ENCODE data around the gene B4GALNT3.

B4GALNT3 gene

DNA sequence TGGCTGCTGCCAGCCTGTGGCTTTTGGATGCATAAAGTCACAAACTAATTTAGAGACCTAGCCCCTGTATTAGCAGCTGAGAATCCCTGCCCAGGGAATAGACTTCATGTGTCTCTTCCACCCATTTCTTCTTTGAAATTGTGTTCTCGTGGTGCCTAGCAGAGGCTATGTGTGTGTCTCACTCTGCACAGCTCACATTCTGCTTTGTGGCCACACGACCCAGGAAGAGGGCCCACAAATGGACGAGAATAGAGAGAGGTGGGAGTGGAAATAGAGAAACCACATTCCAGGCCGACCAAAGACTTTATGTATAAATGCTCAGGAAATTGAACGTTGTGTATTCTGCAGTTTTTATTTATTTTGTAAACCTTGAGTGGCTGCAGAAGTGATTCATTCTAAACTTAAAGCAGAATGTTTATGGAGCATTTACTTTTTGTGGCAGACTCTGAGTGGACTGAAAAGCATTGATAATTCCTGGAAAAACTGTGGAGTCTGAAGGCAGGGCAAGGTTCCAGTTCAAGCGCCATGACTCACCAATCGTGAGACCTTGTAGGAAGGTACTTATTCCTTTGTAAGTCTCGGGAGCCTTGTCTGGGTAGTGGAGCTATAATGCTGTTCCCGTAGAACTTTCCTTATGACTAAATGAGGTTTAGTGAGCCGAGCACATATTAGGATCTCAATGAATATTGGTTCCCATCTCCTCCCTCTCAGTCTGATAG is 9.1 kb downstream of the B4GALNT3 start:
- DNase-seq: no peak

DNA sequence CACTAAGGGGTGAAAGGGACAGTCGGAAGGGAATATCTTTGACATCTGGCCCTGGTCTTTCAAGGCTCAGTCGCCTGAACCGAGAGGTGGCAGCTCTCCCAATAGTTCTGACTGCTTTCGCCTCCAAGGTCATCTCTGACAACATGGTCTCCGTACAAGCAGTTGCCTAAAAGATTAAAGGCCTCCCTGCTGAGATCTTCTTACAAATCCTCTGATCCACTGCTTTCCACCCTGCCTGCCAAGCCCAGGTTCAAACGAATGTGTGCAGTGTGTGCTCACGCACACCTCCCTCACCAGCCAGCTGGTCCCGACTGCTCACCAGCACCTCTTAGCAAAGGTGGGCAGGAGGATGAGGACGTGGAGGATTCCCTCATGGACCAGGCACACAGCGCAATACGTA is 10.4 kb downstream of the B4GALNT3 start:
- no peak for DNase-seq

DNA sequence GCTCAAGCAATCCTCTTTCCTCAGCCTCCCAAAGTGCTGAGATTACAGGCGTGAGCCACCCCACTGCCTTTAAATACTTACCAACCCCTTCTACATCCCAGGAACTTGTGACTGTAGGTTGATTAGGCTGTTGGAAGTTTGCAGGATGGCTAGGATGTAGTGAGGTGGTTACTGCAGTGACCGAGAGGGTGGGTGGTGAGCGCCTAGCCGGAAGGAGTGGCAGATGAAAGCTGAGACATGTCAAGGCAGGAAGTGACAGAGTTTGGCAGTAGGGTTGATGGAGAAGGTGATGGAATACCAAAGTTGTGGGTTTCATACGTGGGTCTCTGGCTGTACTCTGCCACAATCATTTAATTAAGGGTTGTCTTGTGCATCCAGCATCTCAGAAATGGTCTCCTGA is 13.5 kb downstream of the B4GALNT3 start:
- no peak for DNase-seq

DNA sequence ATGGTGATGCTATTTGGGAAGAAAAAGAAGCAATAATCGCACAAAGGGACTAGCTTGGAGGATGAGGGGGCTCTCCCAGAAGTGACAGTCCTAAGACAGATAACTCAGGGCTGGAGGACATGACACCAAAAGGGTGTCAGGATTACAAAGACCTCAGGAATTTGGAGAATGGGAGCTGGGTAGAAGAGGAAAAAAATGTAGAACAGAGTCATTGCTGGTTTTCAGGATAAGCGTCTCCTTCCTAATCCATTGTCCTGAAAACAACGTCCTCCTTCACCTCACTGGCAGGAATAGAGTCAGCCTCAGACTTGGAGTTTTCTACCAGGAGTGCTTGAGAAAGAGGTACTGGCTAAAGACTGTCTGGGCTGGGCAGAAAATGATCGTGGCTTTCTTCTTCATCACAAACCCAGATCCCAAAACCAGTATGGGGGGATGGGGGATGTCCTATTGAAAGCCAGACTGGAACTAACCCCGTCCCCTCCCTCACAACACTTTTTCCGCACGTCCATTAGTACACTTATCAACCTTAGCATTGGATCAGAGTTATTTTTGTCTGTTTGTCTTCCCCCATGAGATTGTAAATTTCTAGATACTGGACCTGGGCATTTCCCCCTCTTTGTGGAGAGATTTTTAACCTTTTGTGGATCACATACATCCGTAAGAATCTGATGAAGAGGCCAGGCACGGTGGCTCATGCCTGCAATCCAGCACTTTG is 14.3 kb downstream of the B4GALNT3 start:
- no peak for DNase-seq

DNA sequence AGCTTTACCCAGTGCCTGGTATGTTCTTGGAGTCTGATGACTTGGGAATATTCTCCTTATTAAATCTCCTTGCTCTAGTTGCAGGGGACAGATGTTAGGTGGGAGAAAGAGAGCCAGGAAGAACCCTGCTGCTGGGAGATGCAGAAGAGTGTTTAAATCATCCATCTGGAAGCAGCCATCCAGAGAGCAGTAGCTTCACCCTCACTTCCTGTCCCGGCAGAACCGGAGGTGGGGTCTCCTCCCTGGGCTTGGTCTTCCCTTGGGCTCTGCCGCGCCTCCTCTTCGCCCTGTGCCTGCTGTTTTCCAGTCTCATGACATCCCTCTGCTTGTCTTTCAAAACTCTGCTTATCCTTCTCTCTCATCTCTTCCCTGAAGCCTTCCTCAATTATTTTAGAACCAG is 15.5 kb downstream of the B4GALNT3 start:
- no peak for DNase-seq

DNA sequence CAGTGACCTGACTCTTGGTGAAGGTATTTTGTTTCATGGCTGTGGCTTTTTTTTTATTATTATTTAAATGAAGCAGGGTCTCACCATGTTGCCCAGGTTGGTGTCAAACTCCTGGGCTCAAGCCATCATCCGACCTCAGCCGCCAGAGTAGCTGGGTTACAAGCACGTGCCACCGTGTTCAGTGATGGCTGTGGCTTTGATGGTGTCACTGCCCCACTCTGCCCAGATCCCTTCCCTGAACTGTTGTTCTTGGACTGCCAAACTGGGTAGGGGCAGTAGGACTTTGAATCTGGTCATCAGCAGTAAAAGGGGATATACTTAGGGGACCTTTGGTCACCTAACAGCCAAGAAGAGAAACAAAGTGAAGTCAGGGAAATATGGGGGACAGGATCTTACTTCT is 19.4 kb downstream of the B4GALNT3 start:
- DNase-seq: no peak

DNA sequence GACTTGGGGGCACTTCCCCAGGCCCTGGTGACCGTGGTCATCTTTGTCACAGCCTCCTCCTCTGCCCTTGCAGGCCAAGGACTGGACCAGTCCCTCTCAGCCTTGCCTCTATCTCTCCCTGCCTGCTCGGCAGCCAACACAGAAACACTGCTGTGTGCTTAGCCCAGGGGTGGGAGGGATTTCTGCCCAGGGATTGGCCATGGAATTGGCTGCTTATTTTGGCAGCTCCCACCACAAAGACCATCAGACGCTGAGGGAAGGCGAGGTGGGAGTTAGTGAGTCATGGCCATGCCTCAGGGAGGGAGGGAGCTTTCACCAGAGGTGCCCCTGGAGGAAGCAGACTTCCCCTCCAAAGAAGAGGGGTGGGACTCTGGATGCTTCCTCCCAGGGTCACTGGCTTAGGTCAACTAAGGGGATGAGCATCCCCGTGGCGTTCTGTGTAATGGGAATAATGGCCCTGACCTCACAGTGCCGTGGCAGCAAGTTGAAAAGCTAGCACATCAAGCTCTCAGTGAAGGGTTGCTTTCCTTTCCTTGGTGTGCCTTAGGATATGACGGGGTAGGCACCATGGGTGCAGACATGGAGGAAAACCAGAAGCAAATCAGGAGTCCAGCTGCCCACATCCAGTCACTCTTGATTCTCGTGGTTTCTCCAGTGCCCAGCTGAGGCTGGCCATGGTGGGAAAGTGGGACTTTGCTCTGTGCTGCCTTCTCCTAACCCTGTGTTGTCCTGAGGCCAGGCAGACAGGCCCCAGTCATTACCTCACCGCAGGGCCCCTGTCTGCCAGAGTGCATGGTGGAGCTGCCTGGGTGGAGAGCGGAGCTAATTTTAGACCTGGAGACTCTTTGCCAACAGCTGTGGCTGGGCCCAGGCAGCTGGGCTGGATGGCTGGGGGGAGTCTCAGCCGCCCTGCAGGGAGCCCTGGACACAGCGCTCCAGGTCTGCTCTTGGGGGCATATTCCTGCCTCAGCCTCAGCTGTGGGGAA is 21.4 kb downstream of the B4GALNT3 start:
- DNase-seq: peak; percentile 28

DNA sequence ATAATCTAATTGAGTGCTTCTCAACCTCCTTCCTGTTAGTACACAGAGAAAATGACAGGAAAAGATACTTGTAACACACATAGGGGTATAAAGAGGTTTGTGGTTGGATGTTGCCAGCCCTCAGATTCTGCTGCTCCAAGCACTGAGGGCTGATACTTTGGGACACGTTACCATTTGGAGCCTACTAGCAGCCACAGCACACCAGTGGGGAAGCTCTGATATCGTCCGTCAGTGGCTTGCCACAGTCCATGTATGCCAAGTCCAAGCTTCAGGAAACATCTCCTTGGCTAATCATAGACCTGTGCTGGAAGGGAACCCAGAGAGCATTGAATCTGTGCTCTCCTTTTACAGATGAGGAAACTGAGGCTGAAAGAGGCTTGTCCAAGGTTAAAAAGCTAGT is 22.3 kb downstream of the B4GALNT3 start:
- no peak for DNase-seq

DNA sequence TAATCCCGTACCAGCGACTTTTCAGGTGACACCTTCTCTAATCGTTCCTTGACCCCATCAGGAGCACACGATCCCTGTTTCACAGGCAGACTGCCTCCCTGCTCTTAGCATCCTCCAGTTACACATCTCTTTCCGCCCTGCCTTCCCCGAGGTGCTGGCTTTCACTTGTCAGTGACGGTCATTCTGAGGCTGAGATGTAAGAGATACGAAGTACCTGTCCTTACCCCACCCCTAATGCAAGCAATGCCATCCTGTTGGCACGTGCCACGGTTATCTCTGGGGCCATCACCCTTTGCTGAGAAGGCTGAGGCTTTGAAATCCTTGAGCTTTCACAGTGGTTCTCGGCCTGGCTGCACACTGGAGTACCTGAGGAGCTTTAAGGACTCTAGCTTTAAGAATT is 24.4 kb downstream of the B4GALNT3 start:
- DNase-seq: no peak

DNA sequence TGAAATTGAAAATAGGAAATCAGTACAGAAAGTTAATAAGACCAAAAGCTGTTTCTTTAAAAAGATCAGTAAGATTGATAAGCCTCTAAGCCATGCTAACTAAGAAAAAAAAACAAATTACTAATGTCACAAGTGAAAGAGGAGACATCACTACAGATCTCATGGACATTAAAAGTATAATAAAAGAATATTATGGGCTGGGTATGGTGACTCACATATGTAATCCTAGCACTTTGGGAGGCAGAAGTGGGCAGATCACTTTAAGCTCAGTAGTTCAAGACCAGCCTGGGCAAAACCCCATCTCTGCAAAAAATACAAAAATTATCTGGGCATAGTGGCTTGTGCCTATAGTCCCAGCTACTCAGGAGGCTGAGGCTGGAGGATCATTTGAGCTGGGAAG is 30.5 kb downstream of the B4GALNT3 start:
- no peak for DNase-seq

DNA sequence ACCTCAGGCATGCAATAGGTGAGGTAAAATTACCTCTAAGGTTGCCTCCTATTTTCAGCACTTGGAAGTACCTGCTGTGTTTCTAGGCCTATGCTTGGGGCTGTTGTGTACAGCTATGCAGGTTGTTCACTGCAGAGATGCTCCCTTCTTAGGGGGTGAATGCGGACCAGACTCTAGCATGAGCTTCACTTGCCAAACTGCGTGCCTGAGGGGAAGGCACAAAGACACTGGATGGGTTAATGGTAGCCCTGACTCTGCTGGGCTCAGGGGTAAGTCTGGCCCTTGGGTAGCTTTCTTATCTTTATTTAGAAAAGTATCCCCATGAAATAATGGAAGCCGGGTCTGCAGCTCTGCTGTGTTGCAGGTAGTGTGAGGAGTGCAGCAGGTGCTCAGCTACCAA is 35.7 kb downstream of the B4GALNT3 start:
- no peak for DNase-seq

DNA sequence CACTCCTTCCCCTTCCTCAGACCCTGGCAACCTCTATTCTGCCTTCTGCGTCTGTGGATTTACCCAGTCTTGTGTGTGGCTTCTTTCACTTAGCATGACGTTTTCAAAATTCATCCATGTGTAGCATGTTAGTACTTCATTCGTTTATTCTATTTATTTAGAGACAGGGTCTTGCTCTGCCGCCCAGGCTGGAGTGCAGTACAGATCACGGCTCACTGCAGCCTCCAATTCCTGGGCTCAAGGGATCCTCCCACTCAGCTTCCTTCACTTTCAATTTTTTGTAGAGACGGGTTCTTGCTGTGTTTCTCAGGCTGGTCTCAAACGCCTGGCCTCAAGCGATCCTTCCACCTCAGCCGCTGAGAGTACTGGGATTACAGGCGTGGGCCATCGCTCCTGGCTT is 37.0 kb downstream of the B4GALNT3 start:
- no peak for DNase-seq

DNA sequence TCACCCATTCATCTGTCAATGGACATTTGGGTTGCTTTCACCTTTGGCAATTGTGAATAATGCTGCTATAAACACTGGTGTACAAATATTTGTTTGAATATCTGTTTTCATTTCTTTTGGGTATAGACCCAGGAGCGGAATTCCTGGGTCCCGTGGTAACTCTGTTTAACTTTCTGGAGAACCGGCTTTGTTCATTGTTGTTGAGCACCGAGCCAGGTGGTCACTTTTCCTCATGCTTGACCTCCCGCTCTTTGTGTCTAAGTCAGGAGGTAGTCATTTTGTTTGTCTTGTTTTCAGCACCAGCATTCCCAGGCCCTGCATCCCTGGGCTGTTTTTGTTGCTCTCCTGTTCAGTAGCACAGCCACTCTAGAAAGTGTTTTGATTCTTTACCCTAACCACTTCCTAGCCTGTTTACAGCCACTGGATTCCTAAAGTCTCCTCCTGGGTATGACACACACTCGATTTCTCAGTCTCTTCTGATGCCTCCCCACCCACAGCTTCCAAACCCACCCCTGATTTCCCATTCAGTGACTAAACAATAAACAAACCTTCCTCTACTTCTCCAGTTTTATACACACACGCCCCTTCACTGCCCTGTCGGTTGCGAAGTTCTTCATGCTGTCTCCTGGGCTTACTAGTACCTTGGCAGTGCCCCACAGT is 37.9 kb downstream of the B4GALNT3 start:
- no peak for DNase-seq

DNA sequence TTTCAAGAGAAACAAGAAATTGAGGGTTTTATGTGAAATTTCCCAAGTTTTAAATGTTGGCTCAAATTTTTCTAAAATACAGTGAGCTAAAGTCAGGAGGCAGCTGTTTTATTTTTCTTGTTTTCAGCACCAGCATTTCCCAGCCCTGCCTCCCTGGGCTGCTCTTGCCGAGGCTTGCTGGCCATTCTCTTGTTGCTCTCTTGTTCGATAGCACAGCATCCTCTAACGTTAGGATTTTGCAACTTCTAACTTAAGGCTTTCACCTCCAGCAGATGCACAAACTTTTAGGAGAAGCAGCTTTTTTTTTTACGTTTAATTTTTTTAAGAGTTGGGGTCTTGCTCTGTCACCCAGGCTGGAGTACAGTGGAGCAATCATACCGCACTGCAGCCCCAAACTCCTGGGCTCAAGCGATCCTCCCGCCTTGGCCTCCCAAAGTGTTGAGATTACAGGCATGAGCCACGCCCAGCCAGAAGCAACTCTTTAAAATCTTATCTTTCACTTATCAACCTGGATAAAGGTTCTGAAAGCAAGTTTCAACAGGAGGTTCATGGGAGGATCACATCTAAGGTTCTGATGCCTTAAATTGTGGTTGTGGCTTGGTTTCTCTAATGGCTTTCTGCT is 40.2 kb downstream of the B4GALNT3 start:
- DNase-seq: no peak

DNA sequence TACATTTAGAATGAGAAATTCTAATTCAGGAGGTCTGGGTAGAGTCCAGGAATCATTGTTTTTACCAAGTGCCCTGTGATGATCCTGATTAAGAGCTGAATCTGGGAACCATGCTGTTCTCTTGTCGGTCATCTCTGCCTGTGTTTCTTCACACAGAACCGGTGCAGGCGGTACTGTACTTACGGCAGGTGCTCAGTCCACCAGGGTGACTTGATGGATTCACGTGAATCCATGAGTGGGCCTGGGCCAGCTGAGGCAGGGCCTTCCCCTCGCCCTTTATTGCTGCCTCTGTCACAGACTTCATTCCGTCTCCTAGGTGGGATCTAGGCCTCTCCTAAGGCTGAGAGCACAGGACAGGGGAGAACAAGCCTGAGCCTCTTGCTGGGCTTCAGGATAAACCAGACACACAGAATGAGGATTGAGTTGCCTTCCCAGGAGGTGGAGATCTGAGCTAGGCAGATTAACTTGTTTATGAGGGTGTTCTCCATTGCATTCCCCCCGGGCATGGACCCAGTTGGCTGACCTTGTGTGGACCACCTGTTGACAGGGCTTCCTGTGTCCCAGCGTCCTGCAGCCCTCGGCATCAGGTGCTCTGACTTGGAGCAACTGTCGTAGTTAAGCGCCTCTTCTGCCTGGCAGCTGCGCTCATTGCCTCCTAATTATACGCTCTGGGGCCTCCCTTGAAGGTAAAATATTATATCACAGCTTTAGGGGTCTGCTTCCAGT is 42.1 kb downstream of the B4GALNT3 start:
- no peak for DNase-seq

DNA sequence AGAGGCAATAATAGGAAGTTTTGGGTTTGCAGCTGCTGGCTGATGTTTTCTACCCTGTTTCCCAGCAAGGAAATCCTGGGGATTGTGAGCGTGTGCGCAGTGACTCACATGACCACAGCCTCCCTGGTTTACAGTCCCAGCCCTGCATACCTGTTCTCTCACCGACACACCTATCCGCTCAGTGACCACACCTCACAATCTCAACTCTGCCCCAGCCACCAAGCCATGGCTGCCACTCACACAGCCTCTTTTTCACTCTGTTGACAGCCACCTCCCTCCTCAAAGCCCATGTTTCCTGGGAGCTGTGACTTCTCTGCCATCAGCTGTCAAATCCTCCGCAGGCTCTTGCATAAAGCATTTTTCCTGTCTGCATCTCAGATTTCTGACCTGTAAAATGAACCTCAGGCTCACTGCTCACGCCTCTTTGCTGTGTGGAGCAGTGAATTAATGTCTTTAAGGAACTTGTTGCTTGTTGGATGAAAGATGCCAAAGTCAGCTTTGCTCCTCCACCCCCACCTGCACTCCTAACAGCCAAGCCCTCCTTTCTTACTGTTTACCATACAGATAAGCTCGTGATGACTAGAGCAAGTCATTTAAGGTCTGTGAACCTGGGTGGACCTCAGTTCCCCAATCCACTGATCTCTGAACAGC is 43.5 kb downstream of the B4GALNT3 start:
- DNase-seq: no peak

DNA sequence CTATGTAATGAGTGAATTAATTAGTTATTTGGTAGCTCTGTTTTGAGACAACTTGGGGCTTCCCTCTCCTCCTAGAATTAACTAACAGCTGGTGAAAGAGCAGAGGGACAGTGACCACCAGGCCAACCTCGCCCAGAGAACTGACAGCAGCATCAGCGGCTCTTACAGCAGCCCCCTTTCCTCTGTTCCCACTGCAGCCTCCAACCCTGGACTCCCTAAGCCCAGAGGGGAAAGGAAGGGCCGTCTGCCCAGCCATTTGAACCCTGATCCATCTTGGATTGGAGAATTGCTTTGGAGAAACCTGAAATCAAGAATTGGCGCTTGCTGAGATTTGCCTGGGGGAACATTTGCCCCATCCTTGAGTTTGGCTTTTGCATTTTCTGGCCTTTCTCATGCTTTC is 45.5 kb downstream of the B4GALNT3 start:
- no peak for DNase-seq

DNA sequence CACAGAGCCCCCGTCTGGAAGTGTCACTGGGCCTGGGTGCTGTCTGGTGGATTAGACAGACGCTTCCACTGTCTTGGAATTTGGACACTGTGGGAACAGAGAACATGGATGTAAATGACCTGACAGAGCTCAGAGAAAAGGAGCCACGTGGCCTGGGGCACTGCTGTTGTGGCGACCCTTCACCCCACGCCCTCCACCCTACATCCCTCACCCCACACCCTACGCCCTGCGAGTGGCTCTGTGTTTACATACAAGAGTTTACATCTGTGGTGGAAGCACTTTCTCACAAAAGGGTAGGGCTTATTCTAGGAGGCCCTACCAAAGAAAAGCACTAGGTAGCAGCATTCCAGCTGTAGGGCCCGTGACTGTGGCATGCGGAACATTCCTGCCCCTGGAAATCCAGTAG is 47.7 kb downstream of the B4GALNT3 start:
- DNase-seq: no peak

DNA sequence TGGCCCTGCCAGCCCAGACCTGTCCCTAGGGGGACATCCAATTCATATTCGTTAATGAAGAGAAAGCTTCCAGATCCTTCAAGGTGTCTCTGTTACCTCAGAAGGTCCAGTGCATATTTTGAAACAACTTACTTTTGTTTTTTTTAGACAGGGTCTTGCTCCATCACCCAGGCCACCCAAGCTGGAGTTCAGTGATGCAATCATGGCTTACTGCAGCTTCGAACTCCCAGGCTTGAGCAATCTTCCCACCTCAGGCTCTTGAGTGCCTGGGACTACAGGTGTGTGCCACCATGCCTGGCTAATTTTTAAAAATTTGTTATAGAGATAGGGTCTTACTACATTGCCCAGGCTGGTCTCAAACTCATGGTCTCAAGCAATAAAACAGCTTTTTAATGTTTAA is 48.4 kb downstream of the B4GALNT3 start:
- DNase-seq: no peak

DNA sequence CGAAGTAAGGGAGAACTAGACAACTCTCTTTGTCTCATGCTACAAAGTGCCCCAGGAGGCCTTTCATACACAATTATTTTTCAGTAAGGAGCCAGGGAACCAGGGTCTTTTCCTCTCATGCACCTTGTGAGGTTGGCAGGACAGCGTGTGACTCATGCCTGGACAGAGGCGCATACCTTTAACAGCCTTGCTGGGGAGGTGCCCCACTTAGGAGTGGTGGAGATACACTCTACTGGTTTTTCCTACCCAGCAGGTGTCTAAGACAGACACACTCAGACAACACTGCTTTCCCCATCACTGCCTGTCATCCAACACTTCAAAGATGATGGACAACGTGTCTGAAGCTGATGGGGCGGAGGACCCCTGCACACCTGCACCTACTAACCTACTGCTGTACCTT is 49.1 kb downstream of the B4GALNT3 start:
- DNase-seq: no peak

DNA sequence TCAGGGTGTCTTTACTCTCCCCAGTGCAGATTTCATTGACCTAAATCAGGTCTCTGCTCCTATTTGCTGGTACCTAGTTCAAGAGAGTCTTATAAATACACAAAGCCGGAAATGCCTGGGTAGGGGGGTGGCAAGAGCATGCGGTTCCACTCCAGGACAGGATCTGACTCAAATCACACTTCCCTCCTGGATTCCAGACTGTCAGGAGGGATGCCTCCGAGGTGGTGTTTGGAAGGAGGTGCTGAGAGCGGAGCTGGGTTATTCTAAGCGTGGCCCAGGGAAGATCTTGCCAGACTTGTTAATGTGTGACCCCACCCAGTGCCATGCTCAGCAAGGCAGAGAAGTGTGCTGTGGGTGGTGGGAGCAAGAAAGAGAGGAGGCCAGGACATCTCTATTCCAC is 49.8 kb downstream of the B4GALNT3 start:
- no peak for DNase-seq

Measured in NCI-H1694 (cell line).